ENCODE measurements around the gene CAMK2N1. TPM values are rescaled to one million over a fixed set of nuclear protein-coding genes. Genes with fewer than 3 reads are reported as not detected.

CAMK2N1 gene
- total RNA-seq, 1 experiment from 2014 or later = 55.0 TPM

- BruUV-seq (replicated peaks) = no TSS peak
- H3K4me1 Mint-ChIP-seq (ENCODE audit: low read depth, unreplicated experiment) = peaks cover 51% of the 10 kb centered on the region
- TF ChIP-seq CTCF (IDR thresholded peaks at IDR 0.05; ENCODE audit: insufficient read depth in 1 of 2, low read depth in 1 of 2, low read length in 1 of 2, severe bottlenecking in 1 of 2, unreplicated experiment in 1 of 2) = no peak
- DNase-seq = no peak
- no peak overlapping the region for H3K4me3 ChIP-seq (ENCODE audit: low read depth, low read length)
- no peaks in the 10 kb centered on the region for H3K9me3 ChIP-seq
- intact Hi-C loops (cut with micrococcal nuclease; ENCODE audit: unreplicated experiment) = no loop called here
- H3K4me1 ChIP-seq = peaks cover 82% of the 10 kb centered on the region
- CTCF ChIA-PET = no interaction called here
- no peaks in the 10 kb centered on the region for H3K27me3 ChIP-seq (replicated peaks; ENCODE audit: control insufficient read depth, insufficient read depth, low read length)
- peak overlapping the region; percentile 63 for H3K27ac Mint-ChIP-seq (ENCODE audit: unreplicated experiment)
- H3K4me3 Mint-ChIP-seq (ENCODE audit: unreplicated experiment) = peak overlapping the region; percentile 11
- peaks cover under 1% of the 10 kb centered on the region for H3K36me3 Mint-ChIP-seq (ENCODE audit: insufficient read depth, unreplicated experiment)
- H3K36me3 ChIP-seq (ENCODE audit: control insufficient read depth, insufficient read depth, low read length) = no peaks in the 10 kb centered on the region
- no peaks in the 10 kb centered on the region for H3K9me3 Mint-ChIP-seq (ENCODE audit: unreplicated experiment)
- no peaks in the 10 kb centered on the region for H3K27me3 Mint-ChIP-seq (ENCODE audit: insufficient read depth, unreplicated experiment)
- POLR2A ChIA-PET = no interaction called here
Observed at GRCh38 chr1:20478057-20478635, 7.9 kb downstream of the CAMK2N1 start.

GRCh38 chr1:20477348-20478056, 8.5 kb downstream of the CAMK2N1 start:
- no TSS peak for BruUV-seq (replicated peaks)
- Mint-ChIP-seq H3K27me3 (ENCODE audit: insufficient read depth, unreplicated experiment) (no peaks in the 10 kb centered on the region), H3K4me3 (ENCODE audit: unreplicated experiment) (no peak overlapping the region), H3K9me3 (ENCODE audit: unreplicated experiment) (no peaks in the 10 kb centered on the region), H3K36me3 (ENCODE audit: insufficient read depth, unreplicated experiment) (no peaks in the 10 kb centered on the region), H3K27ac (ENCODE audit: unreplicated experiment) (peak overlapping the region; percentile 63), H3K4me1 (ENCODE audit: low read depth, unreplicated experiment) (peaks cover 50% of the 10 kb centered on the region)
- CTCF ChIA-PET = no interaction called here
- Histone ChIP-seq H3K4me3 (ENCODE audit: low read depth, low read length) (no peak overlapping the region), H3K4me1 (peaks cover 77% of the 10 kb centered on the region), H3K27me3 (replicated peaks; ENCODE audit: control insufficient read depth, insufficient read depth, low read length) (no peaks in the 10 kb centered on the region), H3K36me3 (ENCODE audit: control insufficient read depth, insufficient read depth, low read length) (no peaks in the 10 kb centered on the region), H3K9me3 (no peaks in the 10 kb centered on the region)
- DNase-seq = no peak
- intact Hi-C loops (cut with micrococcal nuclease; ENCODE audit: unreplicated experiment) = no loop called here
- POLR2A ChIA-PET = no interaction called here
- no peak for TF ChIP-seq CTCF (IDR thresholded peaks at IDR 0.05; ENCODE audit: insufficient read depth in 1 of 2, low read depth in 1 of 2, low read length in 1 of 2, severe bottlenecking in 1 of 2, unreplicated experiment in 1 of 2)

GRCh38 chr1:20476265-20477038, 9.6 kb downstream of the CAMK2N1 start:
- Histone ChIP-seq H3K27me3 (replicated peaks; ENCODE audit: control insufficient read depth, insufficient read depth, low read length) (no peaks in the 10 kb centered on the region), H3K9me3 (no peaks in the 10 kb centered on the region), H3K36me3 (ENCODE audit: control insufficient read depth, insufficient read depth, low read length) (no peaks in the 10 kb centered on the region), H3K4me3 (ENCODE audit: low read depth, low read length) (peak overlapping the region; percentile 25), H3K4me1 (peaks cover 68% of the 10 kb centered on the region)
- Mint-ChIP-seq H3K9me3 (ENCODE audit: unreplicated experiment) (no peaks in the 10 kb centered on the region), H3K27ac (ENCODE audit: unreplicated experiment) (peak overlapping the region; percentile 64), H3K4me1 (ENCODE audit: low read depth, unreplicated experiment) (peaks cover 41% of the 10 kb centered on the region), H3K36me3 (ENCODE audit: insufficient read depth, unreplicated experiment) (no peaks in the 10 kb centered on the region), H3K27me3 (ENCODE audit: insufficient read depth, unreplicated experiment) (no peaks in the 10 kb centered on the region), H3K4me3 (ENCODE audit: unreplicated experiment) (peak overlapping the region; percentile 71)
- POLR2A ChIA-PET = interaction anchor here (0.5 to 0.8 kb wide), 2 partner anchors 10 to 43 kb away, joined by 3 read pairs; partner anchors contain the start of gene CAMK2N1
- TF ChIP-seq CTCF (IDR thresholded peaks at IDR 0.05; ENCODE audit: insufficient read depth in 1 of 2, low read depth in 1 of 2, low read length in 1 of 2, severe bottlenecking in 1 of 2, unreplicated experiment in 1 of 2) = no peak
- intact Hi-C loops (cut with micrococcal nuclease; ENCODE audit: unreplicated experiment) = loop anchor here (1.0 kb wide), 1 partner anchor 10 kb away; the partner anchor contains the start of gene CAMK2N1
- BruUV-seq (replicated peaks) = no TSS peak
- DNase-seq = peak; percentile 91 to 92
- CTCF ChIA-PET = no interaction called here
